ENCODE results near the gene CROCC2. TPM values are rescaled to one million over a fixed set of nuclear protein-coding genes. Genes with fewer than 3 reads are reported as not detected.

The CROCC2 gene
- total and polyA plus RNA-seq, 8 donors = 0.03 to 4.9 TPM; not detected in 6

GRCh38 chr2:240964704-240965295 lies 58.7 kb downstream of the CROCC2 start:
- no peak overlapping the region for H3K4me3 ChIP-seq
- DNase-seq = peak; percentile 9 to 17
- intact Hi-C loops (cut with DNase I; ENCODE audit: low total_unique reads) = no loop called here
- TF ChIP-seq POLR2AphosphoS5 (IDR thresholded peaks at IDR 0.05) (no peak), CTCF (IDR thresholded peaks at IDR 0.05) (no peak)
- no peak overlapping the region for H3K27ac ChIP-seq
- no peaks in the 10 kb centered on the region for H3K27me3 ChIP-seq
- no peaks in the 10 kb centered on the region for H3K36me3 ChIP-seq
- H3K4me1 ChIP-seq = peaks cover 7 to 43% (median 31%) of the 10 kb centered on the region in 4 donors
- H3K9me3 ChIP-seq = no peaks in the 10 kb centered on the region
- WGBS, 5 donors = 87 to 96% (median 93%) methylated on average over 10 to 15 of the region's 15 CpGs

GRCh38 chr2:240965296-240965904 lies 59.3 kb downstream of the CROCC2 start:
- TF ChIP-seq POLR2AphosphoS5 (IDR thresholded peaks at IDR 0.05) (no peak), POLR2A (IDR thresholded peaks at IDR 0.05) (no peak), CTCF (IDR thresholded peaks at IDR 0.05) (no peak), EP300 (IDR thresholded peaks at IDR 0.05) (no peak)
- peak; percentile 23 to 35 for DNase-seq
- H3K27me3 ChIP-seq = no peaks in the 10 kb centered on the region
- H3K4me3 ChIP-seq = no peak overlapping the region
- intact Hi-C loops (cut with DNase I; ENCODE audit: low total_unique reads) = no loop called here
- 74 to 86% (median 83%) methylated on average over 18 to 22 of the region's 22 CpGs for WGBS, 5 donors
- H3K4me1 ChIP-seq = peaks cover 3 to 37% (median 25%) of the 10 kb centered on the region in 4 donors
- no peaks in the 10 kb centered on the region for H3K36me3 ChIP-seq
- H3K9me3 ChIP-seq = no peaks in the 10 kb centered on the region
- H3K27ac ChIP-seq = no peak overlapping the region

DNA sequence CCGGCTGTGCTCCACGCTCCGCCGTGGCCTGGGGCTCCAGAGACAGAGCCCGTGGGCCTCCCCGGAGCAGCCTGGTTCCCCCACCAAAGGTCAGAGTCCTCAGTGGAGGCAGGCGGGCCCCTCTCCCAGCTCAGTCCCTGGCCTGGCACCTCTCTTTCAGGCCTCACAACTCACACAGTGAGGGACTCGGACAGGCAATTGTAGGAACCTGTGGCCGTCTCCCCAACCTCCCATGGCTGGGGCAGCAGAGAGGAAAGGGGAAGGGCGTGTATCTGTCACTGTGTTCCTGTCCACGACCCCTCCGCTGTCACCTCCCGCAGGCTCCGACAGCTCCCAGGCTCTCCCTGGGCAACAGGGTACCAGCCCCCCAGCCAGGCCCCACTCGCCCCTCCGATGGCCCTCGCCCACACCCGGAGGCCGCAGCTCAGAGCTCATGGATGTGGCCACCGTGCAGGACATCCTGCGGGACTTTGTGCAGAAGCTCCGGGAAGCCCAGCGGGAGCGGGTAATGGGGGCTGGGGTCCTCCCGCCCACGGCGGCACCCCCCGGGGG lies 59.8 kb downstream of the CROCC2 start:
- TF ChIP-seq EP300 (IDR thresholded peaks at IDR 0.05) (no peak), POLR2AphosphoS5 (IDR thresholded peaks at IDR 0.05) (no peak), CTCF (IDR thresholded peaks at IDR 0.05) (no peak)
- no peaks in the 10 kb centered on the region for H3K27me3 ChIP-seq
- peaks cover 0 to 32% (median 19%) of the 10 kb centered on the region in 4 donors for H3K4me1 ChIP-seq
- no peaks in the 10 kb centered on the region for H3K9me3 ChIP-seq
- intact Hi-C loops (cut with DNase I; ENCODE audit: low total_unique reads) = no loop called here
- no peaks in the 10 kb centered on the region for H3K36me3 ChIP-seq
- peak in 1 of 2 donors; percentile 19 for DNase-seq
- H3K4me3 ChIP-seq = no peak overlapping the region
- WGBS, 5 donors = 85 to 94% (median 89%) methylated on average over 15 to 28 of the region's 28 CpGs
- H3K27ac ChIP-seq = no peak overlapping the region

DNA sequence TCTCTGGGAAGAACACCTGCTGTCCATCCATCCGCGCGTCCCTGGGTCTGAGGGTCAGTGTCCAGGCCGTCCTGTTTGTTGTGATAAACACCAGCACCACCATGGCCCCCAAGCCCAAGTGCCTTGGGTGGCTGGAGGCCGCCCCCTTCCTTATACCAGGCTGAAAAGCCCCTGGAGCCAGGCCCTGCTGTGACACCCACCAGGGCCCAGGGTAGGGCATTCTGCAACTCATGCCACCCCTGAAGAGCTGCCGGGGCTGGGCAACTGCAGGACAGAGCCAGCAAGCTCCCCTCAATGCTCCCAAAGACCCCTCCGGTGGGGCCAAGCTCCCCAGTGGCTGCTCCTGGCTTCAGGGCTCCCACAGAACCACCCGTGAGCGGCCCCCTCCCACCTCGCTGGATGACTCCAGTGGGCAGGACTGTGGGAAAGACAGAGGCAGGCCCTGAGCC lies 60.3 kb downstream of the CROCC2 start:
- Histone ChIP-seq H3K4me3 (no peak overlapping the region), H3K9me3 (no peaks in the 10 kb centered on the region), H3K36me3 (no peaks in the 10 kb centered on the region), H3K27me3 (no peaks in the 10 kb centered on the region), H3K27ac (no peak overlapping the region), H3K4me1 (peaks cover 0 to 27% (median 14%) of the 10 kb centered on the region in 4 donors)
- no peak for DNase-seq
- TF ChIP-seq POLR2AphosphoS5 (IDR thresholded peaks at IDR 0.05) (no peak), EP300 (IDR thresholded peaks at IDR 0.05) (no peak), POLR2A (IDR thresholded peaks at IDR 0.05) (no peak), CTCF (IDR thresholded peaks at IDR 0.05) (no peak)
- 88 to 95% (median 94%) methylated on average over 9 to 10 of the region's 10 CpGs; no CpG with 5 or more reads in 1 of the 5 donors for WGBS, 5 donors
- intact Hi-C loops (cut with DNase I; ENCODE audit: low total_unique reads) = no loop called here
